ENCODE data around the gene FOXP3.

DNA sequence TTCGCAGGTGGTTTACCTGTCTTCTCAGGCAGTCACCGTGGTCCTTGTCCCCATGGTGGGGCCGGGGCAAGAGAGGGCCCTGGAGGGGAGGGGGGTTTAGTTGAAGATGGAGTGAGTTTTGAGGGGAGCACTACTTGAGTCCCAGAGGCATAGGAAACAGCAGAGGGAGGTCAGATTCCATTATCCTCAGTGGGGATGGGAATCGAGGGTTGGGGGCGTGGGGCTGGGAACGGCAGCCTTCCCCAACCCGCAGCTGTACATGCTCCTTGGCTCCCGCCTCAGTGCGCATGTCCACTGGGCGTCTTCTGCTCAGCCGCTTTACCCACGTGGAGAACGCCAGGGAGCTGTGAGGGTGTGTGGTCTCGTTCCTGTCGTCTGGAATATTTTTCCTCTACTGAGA is 38.8 kb upstream of the FOXP3 start, which contains the start of gene GAGE10:
- TF ChIP-seq YY1 (IDR thresholded peaks at IDR 0.05; ENCODE audit: low read depth) (no peak), CTCF (IDR thresholded peaks at IDR 0.05) (no peak), EZH2phosphoT487 (IDR thresholded peaks at IDR 0.05; ENCODE audit: borderline replicate concordance, low read depth) (no peak), GATA2 (CRISPR knock-in tag; IDR thresholded peaks at IDR 0.05) (no peak), GABPA (IDR thresholded peaks at IDR 0.05; ENCODE audit: low read depth) (no peak), ZBTB33 (IDR thresholded peaks at IDR 0.05; ENCODE audit: borderline replicate concordance, low read depth) (no peak), POLR2AphosphoS5 (IDR thresholded peaks at IDR 0.05; ENCODE audit: low read depth, low read length) (no peak), SIN3A (IDR thresholded peaks at IDR 0.05; ENCODE audit: borderline replicate concordance, low read depth, low read length) (no peak)
- TF ChIP-seq, protein P1, sequence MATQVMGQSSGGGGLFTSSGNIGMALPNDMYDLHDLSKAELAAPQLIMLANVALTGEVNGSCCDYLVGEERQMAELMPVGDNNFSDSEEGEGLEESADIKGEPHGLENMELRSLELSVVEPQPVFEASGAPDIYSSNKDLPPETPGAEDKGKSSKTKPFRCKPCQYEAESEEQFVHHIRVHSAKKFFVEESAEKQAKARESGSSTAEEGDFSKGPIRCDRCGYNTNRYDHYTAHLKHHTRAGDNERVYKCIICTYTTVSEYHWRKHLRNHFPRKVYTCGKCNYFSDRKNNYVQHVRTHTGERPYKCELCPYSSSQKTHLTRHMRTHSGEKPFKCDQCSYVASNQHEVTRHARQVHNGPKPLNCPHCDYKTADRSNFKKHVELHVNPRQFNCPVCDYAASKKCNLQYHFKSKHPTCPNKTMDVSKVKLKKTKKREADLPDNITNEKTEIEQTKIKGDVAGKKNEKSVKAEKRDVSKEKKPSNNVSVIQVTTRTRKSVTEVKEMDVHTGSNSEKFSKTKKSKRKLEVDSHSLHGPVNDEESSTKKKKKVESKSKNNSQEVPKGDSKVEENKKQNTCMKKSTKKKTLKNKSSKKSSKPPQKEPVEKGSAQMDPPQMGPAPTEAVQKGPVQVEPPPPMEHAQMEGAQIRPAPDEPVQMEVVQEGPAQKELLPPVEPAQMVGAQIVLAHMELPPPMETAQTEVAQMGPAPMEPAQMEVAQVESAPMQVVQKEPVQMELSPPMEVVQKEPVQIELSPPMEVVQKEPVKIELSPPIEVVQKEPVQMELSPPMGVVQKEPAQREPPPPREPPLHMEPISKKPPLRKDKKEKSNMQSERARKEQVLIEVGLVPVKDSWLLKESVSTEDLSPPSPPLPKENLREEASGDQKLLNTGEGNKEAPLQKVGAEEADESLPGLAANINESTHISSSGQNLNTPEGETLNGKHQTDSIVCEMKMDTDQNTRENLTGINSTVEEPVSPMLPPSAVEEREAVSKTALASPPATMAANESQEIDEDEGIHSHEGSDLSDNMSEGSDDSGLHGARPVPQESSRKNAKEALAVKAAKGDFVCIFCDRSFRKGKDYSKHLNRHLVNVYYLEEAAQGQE (IDR thresholded peaks at IDR 0.05; ENCODE audit: low read depth, low read length): no peak

Measured in SK-N-SH (cell line).